RPMI8226 (cell line): ENCODE results near the gene DOCK10.

Source experiments
- DNase-seq: peaks from one replicate; pipeline ENCODE4 v3.0.0-alpha.2; 2015

DOCK10 gene

GRCh38 chr2:225040856-225041206 lies 1.4 kb downstream of the DOCK10 start:
- peak; percentile 39 for DNase-seq

DNA sequence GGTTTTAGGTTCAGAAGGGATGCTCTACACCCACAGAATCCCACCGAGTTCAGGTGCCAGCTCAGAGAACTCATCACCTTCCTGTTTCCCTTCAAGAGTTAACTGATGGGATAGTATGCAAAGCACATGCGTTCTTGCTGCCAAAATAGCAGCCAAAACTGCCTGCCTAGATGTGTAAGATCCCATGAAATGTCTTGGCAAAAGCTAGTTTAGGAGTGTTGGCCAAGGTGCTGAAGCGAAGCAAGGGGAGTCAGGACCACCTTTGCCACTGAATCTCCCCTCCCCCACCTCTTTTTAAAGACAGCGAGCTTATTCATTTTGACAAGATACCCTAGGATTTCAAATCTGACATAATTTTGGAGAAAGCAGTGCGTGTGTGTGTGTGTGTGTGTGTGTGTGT lies 2.1 kb downstream of the DOCK10 start:
- DNase-seq = no peak

DNA sequence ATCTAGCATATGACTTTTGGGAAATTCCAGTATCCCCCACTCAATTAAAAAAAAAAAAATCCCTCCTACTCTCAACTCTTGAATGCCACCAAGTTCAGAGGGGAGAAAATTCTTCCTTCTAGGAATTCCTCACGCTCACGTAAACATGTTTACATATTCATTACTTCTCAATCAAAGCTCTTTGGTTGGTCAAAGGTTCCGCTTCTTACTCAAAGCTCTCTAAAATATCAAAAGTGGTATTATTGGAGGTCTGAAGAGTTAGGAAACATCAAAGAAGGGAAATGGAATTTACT lies 4.1 kb downstream of the DOCK10 start:
- no peak for DNase-seq

DNA sequence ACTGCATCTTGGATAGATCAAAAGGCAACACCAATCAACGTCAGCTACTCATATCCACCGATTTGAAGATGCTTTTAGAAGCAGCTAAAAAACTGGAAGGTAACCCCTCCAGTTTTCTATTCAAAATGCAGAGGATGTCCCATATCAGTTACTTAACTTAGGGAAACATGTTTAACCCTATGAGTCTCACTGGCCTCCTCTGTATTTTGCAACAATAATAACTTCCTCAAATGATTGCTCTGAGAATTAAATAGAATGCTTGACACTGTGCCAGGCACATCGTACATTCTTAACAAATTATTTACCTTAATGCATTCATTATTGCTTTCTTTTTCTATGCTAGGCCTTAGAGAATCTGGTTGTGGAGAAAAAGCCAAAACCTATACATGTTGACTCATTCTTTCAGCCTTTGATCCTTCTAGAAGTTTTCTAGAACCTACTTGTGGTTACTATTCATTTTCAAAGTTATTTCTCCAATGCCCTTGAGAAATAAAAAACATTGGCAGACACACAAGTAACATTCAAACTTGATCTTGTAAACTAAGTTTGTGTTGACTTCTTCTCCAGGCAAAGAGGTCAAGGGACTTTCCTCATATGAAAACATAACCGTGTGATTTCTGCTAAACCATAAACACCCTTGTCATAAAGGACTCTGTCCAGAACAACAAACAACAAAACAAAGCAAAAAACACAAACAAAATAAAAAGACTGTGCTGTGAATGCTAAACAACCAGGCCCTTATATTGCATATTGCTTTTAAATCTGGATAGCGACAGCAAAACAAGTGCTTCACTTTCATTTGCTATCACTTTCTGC lies 4.6 kb downstream of the DOCK10 start:
- DNase-seq = no peak

- DNase-seq = no peak
Measured at GRCh38 chr2:225036431-225036830, 5.8 kb downstream of the DOCK10 start.

DNA sequence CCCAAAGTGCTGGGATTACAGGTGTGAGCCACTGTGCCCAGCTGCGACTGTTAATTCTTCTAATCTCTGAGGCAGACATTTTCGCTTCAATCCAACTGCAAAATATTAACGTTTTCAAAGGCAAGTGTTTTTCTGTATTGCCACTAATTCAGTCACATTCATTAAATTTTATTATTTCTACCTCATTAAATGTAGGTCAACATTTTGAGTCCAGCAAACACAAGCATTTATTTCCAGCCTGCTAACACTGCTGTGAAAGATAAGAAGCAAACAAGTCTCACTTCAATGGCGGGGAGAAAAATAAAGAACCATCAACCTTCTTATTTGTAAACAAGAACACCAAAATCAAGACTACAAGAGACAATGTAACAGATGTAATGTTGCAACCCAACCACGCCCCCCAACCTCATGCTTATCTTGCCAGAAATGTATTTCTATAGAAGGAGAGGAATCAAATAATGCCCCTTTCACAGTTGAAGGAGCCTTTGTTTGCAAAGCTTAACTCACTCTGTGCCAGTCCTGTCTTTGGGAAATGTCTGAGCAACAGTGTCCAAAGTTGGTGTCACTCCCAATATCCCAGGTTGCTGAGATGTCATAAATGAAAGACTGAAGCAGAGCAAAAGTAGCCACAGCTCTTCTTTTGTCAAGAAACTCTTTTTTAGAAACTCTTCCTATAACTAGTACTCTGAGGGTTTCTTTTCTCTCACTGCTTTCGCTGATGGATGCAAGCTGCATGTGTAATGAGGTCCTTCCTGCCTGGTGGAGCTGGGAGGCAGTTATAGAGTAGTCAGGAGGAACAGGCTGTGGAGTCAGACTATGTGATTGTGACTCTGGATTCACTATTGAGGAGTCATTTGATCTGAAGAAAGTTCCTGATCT lies 8.6 kb downstream of the DOCK10 start:
- no peak for DNase-seq

DNA sequence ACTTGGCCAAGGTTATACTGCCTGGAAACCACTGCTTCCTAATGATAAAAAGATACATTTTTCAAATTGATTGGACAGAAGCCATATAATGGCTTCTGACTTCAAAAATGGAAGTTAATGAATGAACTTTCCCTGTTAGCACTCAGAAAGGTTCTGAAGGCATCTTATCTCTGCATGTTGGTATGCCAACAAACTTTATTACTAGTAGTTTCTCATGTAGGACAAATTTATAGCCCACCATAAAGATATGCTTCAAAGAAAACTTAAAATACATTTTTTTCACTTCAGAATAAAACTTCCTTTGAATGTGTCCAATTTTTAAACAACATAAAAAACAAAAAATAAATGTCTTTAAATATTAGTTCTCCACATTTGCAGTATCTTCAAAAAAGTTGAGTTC lies 10.0 kb downstream of the DOCK10 start:
- DNase-seq = no peak

GRCh38 chr2:225031599-225031998 lies 10.7 kb downstream of the DOCK10 start:
- no peak for DNase-seq

DNA sequence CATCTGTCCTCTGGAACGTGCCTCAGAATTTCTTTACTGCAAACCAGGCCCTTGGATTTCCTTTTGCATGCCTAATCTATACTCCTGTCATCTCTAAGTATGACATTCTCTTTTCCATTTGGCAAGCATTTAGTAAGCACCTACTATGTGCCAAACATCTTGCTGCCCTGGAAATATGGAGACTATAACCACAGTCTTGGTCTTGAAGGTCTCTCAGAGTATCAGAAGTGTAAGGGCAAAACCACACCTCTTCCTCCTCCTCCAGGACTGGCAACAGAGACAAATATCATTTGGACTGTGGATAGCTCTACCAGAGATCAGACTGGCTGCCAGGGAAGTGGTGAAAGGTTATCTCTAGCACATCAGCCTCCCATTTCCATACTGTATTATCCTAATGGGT lies 11.4 kb downstream of the DOCK10 start:
- no peak for DNase-seq

DNA sequence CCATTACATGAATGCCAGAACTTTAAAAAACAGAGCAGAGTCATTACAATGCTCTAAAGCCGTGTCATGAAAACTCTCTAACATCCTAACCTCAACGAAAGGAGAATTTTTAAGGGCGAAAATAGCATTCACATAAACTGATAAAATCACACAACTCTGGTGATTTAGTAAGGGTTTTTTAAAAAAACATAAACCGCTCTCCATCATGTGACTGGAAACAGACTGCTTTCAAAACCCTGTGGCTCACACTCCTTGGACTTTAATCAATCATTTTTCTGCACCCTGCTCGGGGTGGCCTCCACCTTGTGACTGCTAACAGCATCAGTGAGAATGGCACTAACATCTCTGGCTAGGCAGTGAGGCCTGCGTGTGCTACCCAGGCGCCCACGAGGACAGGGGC lies 12.1 kb downstream of the DOCK10 start:
- DNase-seq = no peak

DNA sequence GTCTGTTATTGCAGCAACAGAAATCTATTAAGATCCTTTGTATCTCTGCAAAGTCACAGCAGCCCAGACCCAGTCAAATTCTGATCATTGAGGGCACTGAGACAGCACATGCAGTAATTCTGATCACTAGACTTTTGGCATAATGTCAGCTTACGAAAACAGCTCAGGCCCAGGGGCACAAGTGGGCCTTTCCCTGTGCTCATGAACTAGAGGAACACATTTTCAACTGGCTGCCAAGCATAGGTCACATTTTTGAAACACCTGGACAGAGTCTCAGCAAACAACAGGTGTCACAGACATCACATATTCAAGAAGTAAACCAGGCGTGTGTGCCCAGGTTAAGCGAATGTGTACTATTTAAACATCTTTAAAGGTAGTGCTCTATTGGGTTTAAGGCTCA lies 13.7 kb downstream of the DOCK10 start:
- no peak for DNase-seq

GRCh38 chr2:225027061-225027762 lies 15.1 kb downstream of the DOCK10 start:
- no peak for DNase-seq

GRCh38 chr2:225025917-225026571 lies 16.2 kb downstream of the DOCK10 start:
- DNase-seq = no peak

GRCh38 chr2:225022188-225022587 lies 20.1 kb downstream of the DOCK10 start:
- no peak for DNase-seq

GRCh38 chr2:225020168-225020849 lies 22.0 kb downstream of the DOCK10 start:
- no peak for DNase-seq

- DNase-seq = no peak
Measured at GRCh38 chr2:225019105-225019504, 23.2 kb downstream of the DOCK10 start.

DNA sequence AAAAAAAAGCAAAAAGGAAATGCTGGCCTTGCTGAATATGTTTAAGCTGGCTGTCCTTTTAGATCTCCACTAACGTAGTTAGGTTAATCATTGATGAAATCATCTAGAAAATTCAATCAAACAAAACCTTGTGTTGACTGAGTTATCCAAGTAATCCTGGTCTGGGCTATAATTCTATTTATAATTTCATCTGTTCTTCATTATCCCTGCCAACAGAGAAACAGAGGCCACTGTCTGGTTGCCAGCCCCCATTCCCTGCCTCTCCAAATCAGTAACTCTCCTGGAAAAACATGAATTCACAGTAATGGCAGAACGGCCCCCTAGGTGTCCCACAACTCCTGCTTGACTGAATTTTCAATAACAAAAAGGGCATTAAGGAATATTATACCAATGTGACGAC lies 24.6 kb downstream of the DOCK10 start:
- no peak for DNase-seq

DNA sequence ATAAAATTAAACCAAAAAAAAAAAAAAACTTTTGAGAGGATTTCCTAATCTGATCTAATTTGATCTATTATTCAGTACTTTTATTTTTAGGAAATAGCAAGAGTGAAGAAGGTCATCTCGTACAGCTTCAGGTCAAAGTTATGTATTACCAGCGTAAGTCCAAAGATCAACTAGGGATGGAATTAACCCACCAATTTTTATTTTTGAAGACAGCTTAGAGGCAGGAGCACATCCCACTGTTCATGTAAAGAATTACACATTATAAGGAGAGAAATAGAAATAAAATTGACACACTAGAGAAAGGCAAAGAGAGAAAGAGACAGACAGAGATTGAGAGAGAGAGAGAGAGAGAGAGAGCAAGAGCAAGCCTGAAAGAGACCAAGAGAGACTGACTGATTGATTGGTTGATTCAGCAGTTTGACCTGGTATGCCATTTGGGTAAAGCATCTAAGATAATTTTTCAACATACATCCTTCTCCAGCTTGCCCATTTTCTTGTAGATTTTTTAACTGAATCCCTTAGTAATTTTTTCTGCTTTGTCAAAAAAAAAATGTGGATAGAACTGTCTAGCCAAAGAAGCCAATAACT lies 25.1 kb downstream of the DOCK10 start:
- DNase-seq = no peak

GRCh38 chr2:225013425-225014365 lies 28.6 kb downstream of the DOCK10 start:
- no peak for DNase-seq

DNA sequence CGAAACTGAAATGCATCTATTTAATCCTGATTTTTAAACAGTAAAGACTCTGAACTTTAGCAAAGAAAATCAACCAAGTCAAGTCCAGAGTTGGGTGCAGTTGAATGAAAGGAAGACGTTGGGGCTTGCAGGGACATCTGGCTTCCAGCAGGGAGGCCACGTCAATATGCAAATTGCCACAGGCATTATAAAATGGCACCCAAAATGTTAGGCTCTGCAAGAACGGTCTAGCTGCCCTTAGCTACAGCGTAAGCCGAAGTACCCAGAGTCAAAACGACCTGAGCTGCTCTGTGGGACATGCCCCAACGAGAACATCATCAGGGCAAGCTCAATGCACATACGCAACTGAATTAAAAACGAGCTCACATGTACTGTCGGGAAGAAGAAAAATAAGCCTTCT lies 30.7 kb downstream of the DOCK10 start:
- no peak for DNase-seq

DNA sequence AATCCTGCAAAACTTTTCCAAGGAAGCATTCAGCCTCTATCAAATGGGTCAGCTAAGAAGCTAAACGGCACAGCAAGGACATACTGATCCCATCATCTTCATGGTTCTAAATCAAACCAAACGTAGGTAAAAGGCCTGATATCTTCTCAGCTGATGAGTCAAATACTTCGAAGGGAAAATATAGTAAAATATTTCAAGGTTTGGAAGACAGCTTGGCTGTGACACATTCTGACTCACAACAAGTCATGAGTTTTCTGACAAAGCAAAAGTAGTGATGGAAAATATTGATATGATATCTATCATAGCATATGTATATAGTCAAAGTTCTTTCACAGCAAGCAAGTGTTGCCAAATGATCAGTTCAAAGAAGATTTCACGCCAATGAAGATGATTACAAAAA lies 31.5 kb downstream of the DOCK10 start:
- DNase-seq = no peak
